ENCODE results near the gene SEMA4C. TPM values are rescaled to one million over a fixed set of nuclear protein-coding genes. Genes with fewer than 3 reads are reported as not detected.
A peak's percentile ranks its signal among the peaks of the same experiment; 100 is the strongest.

Gene SEMA4C, protein sequence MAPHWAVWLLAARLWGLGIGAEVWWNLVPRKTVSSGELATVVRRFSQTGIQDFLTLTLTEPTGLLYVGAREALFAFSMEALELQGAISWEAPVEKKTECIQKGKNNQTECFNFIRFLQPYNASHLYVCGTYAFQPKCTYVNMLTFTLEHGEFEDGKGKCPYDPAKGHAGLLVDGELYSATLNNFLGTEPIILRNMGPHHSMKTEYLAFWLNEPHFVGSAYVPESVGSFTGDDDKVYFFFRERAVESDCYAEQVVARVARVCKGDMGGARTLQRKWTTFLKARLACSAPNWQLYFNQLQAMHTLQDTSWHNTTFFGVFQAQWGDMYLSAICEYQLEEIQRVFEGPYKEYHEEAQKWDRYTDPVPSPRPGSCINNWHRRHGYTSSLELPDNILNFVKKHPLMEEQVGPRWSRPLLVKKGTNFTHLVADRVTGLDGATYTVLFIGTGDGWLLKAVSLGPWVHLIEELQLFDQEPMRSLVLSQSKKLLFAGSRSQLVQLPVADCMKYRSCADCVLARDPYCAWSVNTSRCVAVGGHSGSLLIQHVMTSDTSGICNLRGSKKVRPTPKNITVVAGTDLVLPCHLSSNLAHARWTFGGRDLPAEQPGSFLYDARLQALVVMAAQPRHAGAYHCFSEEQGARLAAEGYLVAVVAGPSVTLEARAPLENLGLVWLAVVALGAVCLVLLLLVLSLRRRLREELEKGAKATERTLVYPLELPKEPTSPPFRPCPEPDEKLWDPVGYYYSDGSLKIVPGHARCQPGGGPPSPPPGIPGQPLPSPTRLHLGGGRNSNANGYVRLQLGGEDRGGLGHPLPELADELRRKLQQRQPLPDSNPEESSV
- 1.7 TPM for total RNA-seq (2013)
- polyA plus RNA-seq (1 to 10 TPM in 1 of 3 donors, under 1 TPM in 2; 0.08 to 5.7 (median 0.21) TPM), polyA minus RNA-seq (4.0 and 4.6 TPM in 2 replicates), total RNA-seq (2.3 to 8.9 (median 4.7) reads per million in 11 experiments)

DNA sequence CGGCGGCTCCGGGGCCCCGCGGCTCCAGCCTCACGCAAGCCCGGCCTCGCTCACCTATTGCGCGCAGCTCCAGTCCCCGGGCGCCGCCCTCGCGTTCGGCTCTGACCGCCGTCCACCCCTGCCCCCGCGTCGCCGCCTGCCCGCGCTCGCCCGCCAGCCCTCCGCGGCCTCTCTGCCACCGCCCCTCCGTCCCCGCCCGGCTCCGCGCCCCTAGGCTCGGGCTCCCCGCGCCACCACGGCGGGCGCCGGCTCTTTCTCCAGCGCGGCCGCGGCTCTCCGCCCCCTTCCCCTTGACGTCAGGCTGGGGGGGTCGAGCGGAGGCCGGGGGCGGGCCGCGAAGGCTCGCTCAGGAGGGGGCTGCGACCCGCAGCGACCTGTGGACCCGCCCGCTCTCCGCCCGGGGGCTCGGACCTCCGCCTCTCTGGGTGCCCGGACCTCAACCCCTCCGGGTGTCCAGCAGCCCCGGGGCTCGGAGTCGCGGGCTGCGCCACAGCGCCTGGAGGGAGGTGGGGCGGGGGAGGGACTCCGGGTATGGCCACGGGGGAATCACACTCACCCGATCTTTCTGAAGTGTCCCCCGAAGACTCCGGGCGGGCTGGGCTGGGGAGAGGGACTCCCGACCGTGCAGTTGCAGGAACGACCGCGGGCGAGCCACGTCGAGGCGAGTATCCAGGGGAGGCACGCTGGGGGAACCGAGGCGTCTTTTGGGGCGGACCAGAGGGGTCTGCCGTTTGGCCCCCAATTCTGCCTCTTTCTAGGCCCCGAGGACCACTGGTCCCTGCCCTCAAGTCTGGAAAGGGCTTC lies at the start of gene SEMA4C:
TSS of gene SEMA4C (minus strand) at position 259 of the 804 bp plus-strand sequence. CDS start 2,194 bp downstream, outside the sequence.
- Histone ChIP-seq H2AFZ (ENCODE audit: insufficient read depth, low read depth, low read length, poor library complexity, severe bottlenecking) (peak within 1 kb of the TSS; percentile 77), H3K36me3 (replicated peaks in 1 of 2; ENCODE audit: control insufficient read depth in 1 of 2, insufficient read depth in 2 of 2, low read length in 2 of 2) (no peaks in the 10 kb centered on the region), H4K20me1 (ENCODE audit: insufficient read depth, low read length) (peaks cover 14% of the 10 kb centered on the region), H3K9ac (ENCODE audit: insufficient read depth, low read length, poor library complexity, severe bottlenecking) (peak within 1 kb of the TSS; percentile 66), H3K27me3 (ENCODE audit: control insufficient read depth in 2 of 2, insufficient read depth in 2 of 2, low read length in 2 of 2) (peaks cover 26 to 84% of the 10 kb centered on the region in 2 donors), H3K27ac (ENCODE audit: low read depth in 1 of 2, low read length in 2 of 2) (no peak within 1 kb of the TSS), H3K9me3 (replicated peaks in 1 of 2; ENCODE audit: control insufficient read depth in 1 of 2, insufficient read depth in 1 of 2, low read length in 2 of 2) (peaks cover 0 to 10% of the 10 kb centered on the region in 2 donors), H3K4me2 (replicated peaks; ENCODE audit: extremely low read depth, low read length, poor library complexity, severe bottlenecking) (peak within 1 kb of the TSS; percentile 84), H3K4me3 (replicated peaks in 1 of 3; ENCODE audit: low read depth in 2 of 3, low read length in 3 of 3) (peak within 1 kb of the TSS; percentile 44 to 78 (median 50)), H3K4me1 (ENCODE audit: control insufficient read depth in 1 of 2, insufficient read depth in 2 of 2, low read length in 2 of 2) (peaks cover 56 to 74% of the 10 kb centered on the region in 2 donors), H3K79me2 (ENCODE audit: insufficient read depth, low read length) (no peaks in the 10 kb centered on the region)
- intact Hi-C loops (cut with micrococcal nuclease), result no loop called here
- peaks cover 54% of the 10 kb centered on the region for H3K4me1 Mint-ChIP-seq
- peaks cover 69 to 97% (median 70%) of the 10 kb centered on the region in 3 donors for H3K27me3 Mint-ChIP-seq (ENCODE audit: low read depth in 3 of 3)
- peaks cover 0 to 18% (median 2%) of the 10 kb centered on the region in 7 donors for H3K9me3 Mint-ChIP-seq
- no peak for DNase-seq
- TF ChIP-seq, protein P1, sequence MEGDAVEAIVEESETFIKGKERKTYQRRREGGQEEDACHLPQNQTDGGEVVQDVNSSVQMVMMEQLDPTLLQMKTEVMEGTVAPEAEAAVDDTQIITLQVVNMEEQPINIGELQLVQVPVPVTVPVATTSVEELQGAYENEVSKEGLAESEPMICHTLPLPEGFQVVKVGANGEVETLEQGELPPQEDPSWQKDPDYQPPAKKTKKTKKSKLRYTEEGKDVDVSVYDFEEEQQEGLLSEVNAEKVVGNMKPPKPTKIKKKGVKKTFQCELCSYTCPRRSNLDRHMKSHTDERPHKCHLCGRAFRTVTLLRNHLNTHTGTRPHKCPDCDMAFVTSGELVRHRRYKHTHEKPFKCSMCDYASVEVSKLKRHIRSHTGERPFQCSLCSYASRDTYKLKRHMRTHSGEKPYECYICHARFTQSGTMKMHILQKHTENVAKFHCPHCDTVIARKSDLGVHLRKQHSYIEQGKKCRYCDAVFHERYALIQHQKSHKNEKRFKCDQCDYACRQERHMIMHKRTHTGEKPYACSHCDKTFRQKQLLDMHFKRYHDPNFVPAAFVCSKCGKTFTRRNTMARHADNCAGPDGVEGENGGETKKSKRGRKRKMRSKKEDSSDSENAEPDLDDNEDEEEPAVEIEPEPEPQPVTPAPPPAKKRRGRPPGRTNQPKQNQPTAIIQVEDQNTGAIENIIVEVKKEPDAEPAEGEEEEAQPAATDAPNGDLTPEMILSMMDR (IDR thresholded peaks at IDR 0.05), result no peak
- WGBS (ENCODE audit: insufficient coverage), result under 1% methylated on average over 77 of the region's 93 CpGs
- H3K36me3 Mint-ChIP-seq, result peaks cover 6 to 11% of the 10 kb centered on the region in 2 donors
- peak within 1 kb of the TSS in 1 of 7 donors; percentile 35 for H3K27ac Mint-ChIP-seq
- peak within 1 kb of the TSS; percentile 68 to 80 for H3K4me3 Mint-ChIP-seq

Measured in CD14-positive monocyte (primary cell).